HEK293T (cell line): ENCODE results near the gene AFF1.

Source experiments
- CTCF ChIA-PET: fragments of 350-600 bp; formaldehyde crosslinking; extraction: SDS; loops from one replicate; lab custom pipeline; 2021; ENCODE audit warnings: antibody characterized with exemption, inconsistent platforms; lab: Yijun Ruan, JAX
- POLR2A ChIA-PET: fragments of 350-600 bp; formaldehyde crosslinking; extraction: SDS; loops from one replicate; lab custom pipeline; 2020; ENCODE audit warnings: antibody characterized with exemption, inconsistent platforms; lab: Yijun Ruan, JAX
- DNase-seq: peaks from one replicate; pipeline ENCODE4 v3.0.0; 2012; ENCODE audit warnings: mixed read lengths; ENCODE audit errors: extremely low spot score
- ARNT ChIP-seq: fragments of 450-650 bp; IDR thresholded peaks from 2 replicates; pipeline ENCODE4 v1.6.1; 2017; ENCODE audit warnings: mild to moderate bottlenecking
- BHLHE40 ChIP-seq: fragments of 450-650 bp; IDR thresholded peaks from 2 replicates; pipeline ENCODE4 v1.6.1; 2016; ENCODE audit warnings: mild to moderate bottlenecking, moderate library complexity, borderline replicate concordance
- CTBP1 ChIP-seq: fragments of 450-650 bp; IDR thresholded peaks from 2 replicates; pipeline ENCODE4 v1.6.1; 2016; ENCODE audit warnings: borderline replicate concordance
- ELF4 ChIP-seq: fragments of 450-650 bp; IDR thresholded peaks from 2 replicates; pipeline ENCODE4 v1.6.1; 2017; ENCODE audit warnings: antibody characterized with exemption
- FOXA1 ChIP-seq: fragments of 450-650 bp; IDR thresholded peaks from 2 replicates; pipeline ENCODE4 v1.6.1; 2016; ENCODE audit warnings: mild to moderate bottlenecking
- FOXK2 ChIP-seq: fragments of 450-650 bp; IDR thresholded peaks from 2 replicates; pipeline ENCODE4 v1.6.1; 2016; ENCODE audit warnings: mild to moderate bottlenecking
- FOXM1 ChIP-seq: fragments of 450-650 bp; IDR thresholded peaks from 2 replicates; pipeline ENCODE4 v1.6.1; 2017; ENCODE audit warnings: mild to moderate bottlenecking, borderline replicate concordance
- HDGF ChIP-seq: fragments of 450-650 bp; IDR thresholded peaks from 2 replicates; pipeline ENCODE4 v1.6.1; 2017; ENCODE audit warnings: antibody characterized with exemption, borderline replicate concordance
- L3MBTL2 ChIP-seq: fragments of 450-650 bp; conservative IDR thresholded peaks from 2 replicates; pipeline ENCODE4 v1.6.1; 2016; ENCODE audit warnings: mild to moderate bottlenecking
- LEF1 ChIP-seq: fragments of 450-650 bp; IDR thresholded peaks from 2 replicates; pipeline ENCODE4 v1.6.1; 2017; ENCODE audit warnings: mild to moderate bottlenecking, borderline replicate concordance
- NFRKB ChIP-seq: fragments of 450-650 bp; IDR thresholded peaks from 2 replicates; pipeline ENCODE4 v1.6.1; 2016; ENCODE audit warnings: mild to moderate bottlenecking, moderate library complexity
- PKNOX1 ChIP-seq: fragments of 450-650 bp; IDR thresholded peaks from 2 replicates; pipeline ENCODE4 v1.6.1; 2016
- SP1 ChIP-seq: fragments of 450-650 bp; IDR thresholded peaks from 2 replicates; pipeline ENCODE4 v1.6.1; 2017
- SUZ12 ChIP-seq: fragments of 450-650 bp; IDR thresholded peaks from 2 replicates; pipeline ENCODE4 v1.6.1; 2016; ENCODE audit warnings: mild to moderate bottlenecking
- TARDBP ChIP-seq: fragments of 450-650 bp; IDR thresholded peaks from 2 replicates; pipeline ENCODE4 v1.6.1; 2016
- ZNF384 ChIP-seq: fragments of 450-650 bp; IDR thresholded peaks from 2 replicates; pipeline ENCODE4 v1.6.1; 2016

AFF1 gene

DNA sequence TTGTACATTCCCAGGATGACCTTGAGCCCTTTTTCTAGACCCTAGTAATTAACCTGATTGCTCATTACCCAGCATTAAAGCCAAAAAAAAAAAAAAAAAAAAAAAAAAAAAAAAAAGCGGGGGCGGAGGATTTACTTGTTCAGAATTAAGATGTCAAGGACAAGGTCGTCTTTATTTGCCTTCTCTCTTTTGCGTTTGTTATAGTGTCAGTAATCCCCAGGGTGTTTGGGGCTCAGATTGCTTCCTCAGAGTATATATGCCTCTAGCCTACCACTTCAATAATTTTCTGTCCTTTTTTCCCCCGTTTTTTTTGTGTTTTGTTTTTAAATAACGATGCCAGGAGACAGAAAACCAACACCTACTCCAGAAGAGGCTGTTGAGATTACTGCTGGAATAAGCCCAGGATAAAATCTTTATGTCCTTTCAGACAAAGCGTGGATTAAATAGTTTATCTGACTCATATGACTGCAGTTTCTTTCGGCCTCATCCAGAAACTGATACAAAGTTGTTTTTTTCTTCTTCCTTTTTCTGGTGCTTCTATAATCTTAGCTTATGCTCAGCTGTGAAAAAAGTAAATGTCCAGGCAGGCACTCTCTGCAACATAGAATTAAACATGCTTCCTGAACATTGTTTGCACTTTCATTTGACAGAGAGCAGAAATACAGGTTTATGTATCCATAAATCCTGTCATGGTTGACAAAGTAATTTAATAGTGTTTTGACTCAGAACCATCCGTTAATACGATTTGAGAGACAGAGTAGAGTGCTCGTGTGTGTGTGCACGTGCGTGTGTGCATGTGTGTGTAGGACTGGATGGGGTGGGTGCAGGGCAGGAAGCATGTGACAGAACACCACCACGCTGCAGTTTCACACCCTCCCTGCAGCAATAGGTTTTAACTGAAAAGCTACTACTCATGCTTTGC is 138.6 kb downstream of the AFF1 start:
- DNase-seq, result no peak
- ChIA-PET CTCF (interaction anchor here (0.5 to 0.7 kb wide), 2 partner anchors 15 to 471 kb away, joined by 3 to 4 read pairs; no protein-coding TSS in a partner anchor), POLR2A (no interaction called here)
- TF ChIP-seq FOXK2 (no peak), LEF1 (no peak), FOXA1 (no peak), ELF4 (no peak), CTBP1 (peak; percentile 73), PKNOX1 (peak; percentile 95), SUZ12 (no peak), L3MBTL2 (peak; percentile 71), TARDBP (no peak), BHLHE40 (peak; percentile 60), ZNF384 (peak; percentile 91), SP1 (no peak), ARNT (no peak), NFRKB (no peak), HDGF (no peak), FOXM1 (no peak)

DNA sequence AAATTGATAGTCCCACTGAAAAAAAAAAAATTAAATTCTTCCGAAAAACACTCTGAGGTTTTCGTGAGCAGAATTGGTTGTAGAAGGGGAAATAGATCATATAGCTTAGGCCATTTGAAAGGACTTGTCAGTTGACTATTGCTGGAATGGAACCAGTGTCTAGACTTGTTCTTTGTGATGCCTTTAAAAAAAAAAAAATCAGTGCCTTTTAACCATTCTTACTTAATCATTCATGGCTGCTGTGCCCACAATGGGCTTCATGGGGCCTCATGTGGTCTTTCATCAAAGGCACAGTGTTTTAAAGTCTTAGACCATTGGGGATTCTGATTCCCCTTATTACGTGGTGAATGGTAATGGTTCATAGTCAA is 139.3 kb downstream of the AFF1 start:
- ChIA-PET POLR2A (no interaction called here), CTCF (interaction anchor here (0.7 kb wide), 1 partner anchor 16 kb away, joined by 4 read pairs; no protein-coding TSS in a partner anchor)
- TF ChIP-seq SP1 (no peak), HDGF (no peak), PKNOX1 (no peak), ZNF384 (peak; percentile 4; the same call in 1 of the 2 replicates), TARDBP (no peak), NFRKB (no peak), ARNT (no peak), BHLHE40 (no peak)
- DNase-seq, result no peak

DNA sequence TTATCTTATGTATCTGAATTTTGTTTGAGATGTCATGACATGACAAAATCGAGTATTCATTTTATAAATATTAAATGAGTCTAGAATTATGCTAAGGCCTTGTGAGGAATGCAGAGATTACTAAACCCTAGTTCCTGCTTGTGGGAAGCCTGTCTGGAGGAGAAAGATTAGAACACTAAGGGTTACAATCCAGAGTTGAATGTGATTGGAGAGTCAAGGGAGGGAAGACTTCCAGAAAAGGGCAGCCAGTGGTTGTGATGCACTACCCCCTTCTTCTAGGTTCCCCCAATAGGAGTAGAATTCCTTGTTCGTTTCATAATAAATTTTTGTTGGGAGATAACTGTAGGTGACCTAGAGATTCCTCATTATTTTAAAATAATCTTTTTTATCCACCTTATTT is 141.1 kb downstream of the AFF1 start:
- DNase-seq, result no peak
- TF ChIP-seq HDGF, result no peak
- TF ChIP-seq FOXK2, result no peak
- no peak for TF ChIP-seq LEF1
- TF ChIP-seq ELF4, result no peak
- TF ChIP-seq ZNF384, result no peak
- TF ChIP-seq FOXA1, result no peak
- no peak for TF ChIP-seq CTBP1
- TF ChIP-seq BHLHE40, result no peak
- TF ChIP-seq L3MBTL2, result no peak
- TF ChIP-seq SP1, result no peak
- TF ChIP-seq SUZ12, result no peak
- TF ChIP-seq ARNT, result no peak
- TF ChIP-seq TARDBP, result no peak
- no peak for TF ChIP-seq PKNOX1
- ChIA-PET CTCF (interaction anchor here (1.3 kb wide), 1 partner anchor 17 kb away, joined by 4 read pairs; no protein-coding TSS in a partner anchor), POLR2A (no interaction called here)

DNA sequence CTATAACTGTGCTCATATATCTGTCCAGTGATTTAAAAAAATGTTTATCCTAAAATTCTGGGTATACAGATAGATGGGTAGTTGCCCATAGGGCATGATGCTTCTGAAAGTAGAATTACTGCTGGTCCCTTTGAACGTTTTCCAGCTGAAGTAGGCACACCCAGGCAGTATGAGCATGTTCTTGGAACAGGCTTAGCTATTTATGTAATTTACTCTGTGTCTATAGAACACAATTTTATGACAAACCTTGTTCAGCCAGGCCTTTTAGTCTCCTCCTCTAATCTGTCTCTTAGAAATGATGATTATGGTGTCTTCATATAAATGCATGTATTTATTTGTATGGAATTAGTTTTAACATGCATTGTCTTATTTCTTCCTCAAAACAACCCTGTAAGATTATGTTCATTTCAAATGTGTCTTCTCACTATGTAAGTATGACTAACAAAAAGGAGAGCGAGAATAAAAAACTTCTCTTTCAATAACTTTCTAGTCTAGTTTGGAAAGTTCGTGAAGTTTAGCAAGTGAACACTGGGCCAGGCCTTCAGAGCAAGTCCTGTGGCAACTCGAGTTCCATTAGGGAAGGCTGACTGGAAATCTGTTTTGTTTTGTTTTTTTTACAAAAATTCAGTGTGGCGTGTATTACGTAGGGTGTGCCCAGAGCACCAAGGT is 142.0 kb downstream of the AFF1 start:
- POLR2A ChIA-PET, result no interaction called here
- DNase-seq, result no peak
- CTCF ChIA-PET, result no interaction called here
- no peak for TF ChIP-seq FOXA1
- no peak for TF ChIP-seq BHLHE40
- TF ChIP-seq TARDBP, result no peak
- TF ChIP-seq FOXK2, result no peak
- TF ChIP-seq HDGF, result no peak
- TF ChIP-seq ZNF384, result no peak
- TF ChIP-seq ELF4, result no peak
- no peak for TF ChIP-seq SP1
- TF ChIP-seq ARNT, result no peak

DNA sequence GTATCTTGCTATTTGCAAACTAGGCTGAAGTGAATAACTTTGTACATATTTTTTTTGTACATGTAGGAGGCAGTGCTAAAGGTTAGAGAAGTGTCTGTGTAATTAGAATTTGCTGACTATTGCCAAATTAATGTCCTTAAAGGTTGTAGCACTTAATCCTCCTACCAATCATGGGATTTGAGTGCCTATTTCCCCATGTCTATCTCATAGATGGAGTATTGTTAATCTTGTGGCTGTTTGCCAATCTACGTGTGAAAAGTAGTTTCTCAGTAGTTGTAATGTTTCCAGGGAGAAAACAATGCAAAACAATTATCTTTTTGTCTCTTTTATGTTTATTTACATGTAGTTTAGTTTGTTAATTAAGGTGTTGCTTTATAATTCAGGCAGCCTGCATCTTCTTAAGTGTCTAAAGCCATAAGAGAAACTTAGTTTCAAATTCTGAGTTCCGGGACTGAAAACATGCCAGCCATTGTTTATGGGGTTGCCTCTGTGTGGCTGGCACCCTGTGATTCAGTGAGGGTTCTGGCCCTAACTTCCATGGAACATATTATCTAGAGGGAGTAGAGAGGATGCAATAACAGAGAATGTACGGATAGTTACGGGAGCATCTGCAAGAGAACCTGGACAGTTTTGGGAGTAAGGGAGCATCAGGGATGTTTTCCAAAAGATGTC is 143.2 kb downstream of the AFF1 start:
- POLR2A ChIA-PET, result no interaction called here
- CTCF ChIA-PET, result no interaction called here
- TF ChIP-seq BHLHE40, result no peak
- no peak for TF ChIP-seq CTBP1
- TF ChIP-seq ZNF384, result no peak
- no peak for TF ChIP-seq FOXM1
- DNase-seq, result no peak
